Naive B cell (primary cell): ENCODE results near the gene CAVIN2. TPM values are rescaled to one million over a fixed set of nuclear protein-coding genes. Genes with fewer than 3 reads are reported as not detected.
"Not testable (repeated sequence)": the region's sequence is repeated elsewhere in the genome, so short reads cannot be mapped to it uniquely, and the experiment has no call there.

ENCODE experiments used
- ATAC-seq, 2 donors: fragments of 150-1000 bp; cut with Tn5 transposase; 2 replicates each; pipeline ENCODE4 v1.10.0; 2021; ENCODE audit warnings: low read depth in 2 of 2, mild to moderate bottlenecking in 2 of 2, moderate library complexity in 2 of 2
- DNase-seq: peaks from one replicate; pipeline ENCODE4 v3.0.0; 2022
- H3K27ac Mint-ChIP-seq, 6 donors: one replicate each; pipeline ENCODE4 v1.8.0; 2020 to 2022; ENCODE audit warnings: mild to moderate bottlenecking in 6 of 6, mixed read lengths in 6 of 6, moderate library complexity in 5 of 6, inconsistent platforms in 2 of 6
- H3K27me3 Mint-ChIP-seq, 3 donors: one replicate each; pipeline ENCODE4 v1.8.0; 2021 to 2022; ENCODE audit warnings: mixed read lengths in 3 of 3, mild to moderate bottlenecking in 1 of 3
- H3K36me3 Mint-ChIP-seq, 2 donors: one replicate each; pipeline ENCODE4 v1.8.0; 2020 to 2022; ENCODE audit warnings: mixed read lengths in 2 of 2, inconsistent platforms in 1 of 2, mild to moderate bottlenecking in 1 of 2
- H3K4me1 Mint-ChIP-seq, 3 donors: one replicate each; pipeline ENCODE4 v1.8.0; 2020 to 2022; ENCODE audit warnings: mixed read lengths in 3 of 3, inconsistent platforms in 1 of 3, mild to moderate bottlenecking in 1 of 3, moderate library complexity in 1 of 3
- H3K4me3 Mint-ChIP-seq, 8 donors: one replicate each; pipeline ENCODE4 v1.8.0; 2020 to 2022; ENCODE audit warnings: mild to moderate bottlenecking in 8 of 8, mixed read lengths in 8 of 8, moderate library complexity in 8 of 8, inconsistent platforms in 2 of 8
- H3K9me3 Mint-ChIP-seq, 7 donors: one replicate each; pipeline ENCODE4 v1.8.0; 2020 to 2022; ENCODE audit warnings: mixed read lengths in 7 of 7, mild to moderate bottlenecking in 5 of 7, inconsistent platforms in 2 of 7, moderate library complexity in 1 of 7
- polyA plus RNA-seq, 6 donors: library from polyadenylated mRNA; unstranded; fragments of 300-500 nt; fragmentation: Illumina TruSeq; gene quantifications; one replicate each; pipeline ENCODE4 v1.2.3, GENCODE V29; 2021; ENCODE audit warnings: low read depth in 6 of 6

CAVIN2 gene
- polyA plus RNA-seq, 6 donors from 2014 or later = 2.8 to 9.0 (median 8.3) TPM

DNA sequence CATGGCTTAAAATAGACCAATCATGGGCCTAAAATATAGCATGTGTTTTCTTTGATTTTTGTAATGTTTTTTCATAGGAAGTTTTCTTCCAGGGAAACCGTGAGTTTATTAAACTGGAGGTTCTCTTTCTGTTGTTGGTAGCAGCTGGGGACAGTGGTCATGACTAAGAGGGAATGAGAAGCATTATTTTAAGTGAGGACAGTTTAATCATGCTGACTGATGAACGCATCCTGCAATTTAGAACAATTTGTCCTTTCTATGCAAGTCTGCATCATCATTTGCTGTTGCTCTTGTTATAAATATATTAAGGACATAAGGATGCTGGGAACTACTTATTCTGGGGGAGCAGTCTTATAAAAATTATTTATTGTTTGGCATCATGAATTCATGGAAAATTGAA, 51.2 kb downstream of the CAVIN2 start:
- Mint-ChIP-seq H3K27me3 (peaks cover 0 to 10% (median 2%) of the 10 kb centered on the region in 3 donors), H3K4me3 (no peak overlapping the region), H3K9me3 (peaks cover 0 to 8% (median 0%) of the 10 kb centered on the region in 7 donors), H3K36me3 (no peaks in the 10 kb centered on the region), H3K27ac (no peak overlapping the region), H3K4me1 (peaks cover 0 to 7% (median 2%) of the 10 kb centered on the region in 3 donors)
- ATAC-seq (no peak), DNase-seq (no peak)

- DNase-seq (no peak), ATAC-seq (no peak)
- Mint-ChIP-seq H3K27ac (no peak overlapping the region), H3K4me1 (peaks cover 5 to 7% (median 5%) of the 10 kb centered on the region in 3 donors), H3K27me3 (peaks cover 4 to 19% (median 7%) of the 10 kb centered on the region in 3 donors), H3K36me3 (no peaks in the 10 kb centered on the region), H3K9me3 (peaks cover 0 to 8% (median 0%) of the 10 kb centered on the region in 7 donors), H3K4me3 (no peak overlapping the region)
Observed at GRCh38 chr2:191791953-191792560, 54.8 kb downstream of the CAVIN2 start.

- Mint-ChIP-seq H3K27ac (no peak overlapping the region), H3K9me3 (peaks cover 0 to 8% (median 0%) of the 10 kb centered on the region in 7 donors), H3K4me1 (peaks cover 5 to 7% (median 5%) of the 10 kb centered on the region in 3 donors), H3K36me3 (no peaks in the 10 kb centered on the region), H3K4me3 (no peak overlapping the region), H3K27me3 (peaks cover 4 to 19% (median 7%) of the 10 kb centered on the region in 3 donors)
- no peak for ATAC-seq
- DNase-seq = no peak
Observed at GRCh38 chr2:191790737-191791136, 56.2 kb downstream of the CAVIN2 start.

DNA sequence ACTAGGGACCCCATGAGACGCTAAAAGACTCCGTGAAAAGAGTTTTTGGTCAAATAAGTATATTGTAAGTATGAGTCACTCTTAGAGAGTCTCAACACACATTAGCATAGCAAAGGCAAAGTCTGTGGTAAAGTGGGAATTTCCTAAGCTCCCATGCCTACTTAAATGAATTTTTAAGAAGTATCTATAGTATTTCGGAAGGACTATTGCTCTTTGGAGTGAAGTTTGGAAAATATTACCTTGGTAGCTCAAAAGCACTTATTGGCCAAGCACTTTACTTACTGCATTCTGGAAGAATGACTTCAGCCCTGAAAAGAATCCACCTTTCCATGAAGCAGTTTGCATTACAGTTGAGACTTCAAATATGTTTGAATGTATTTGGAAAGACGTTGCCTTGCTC, 57.1 kb downstream of the CAVIN2 start:
- H3K27ac Mint-ChIP-seq = no peak overlapping the region
- DNase-seq (no peak), ATAC-seq (no peak)
- peaks cover 6 to 9% (median 8%) of the 10 kb centered on the region in 3 donors for H3K4me1 Mint-ChIP-seq
- H3K9me3 Mint-ChIP-seq = peaks cover 0 to 8% (median 0%) of the 10 kb centered on the region in 7 donors
- H3K4me3 Mint-ChIP-seq = no peak overlapping the region
- peaks cover 4 to 19% (median 7%) of the 10 kb centered on the region in 3 donors for H3K27me3 Mint-ChIP-seq
- no peaks in the 10 kb centered on the region for H3K36me3 Mint-ChIP-seq

DNA sequence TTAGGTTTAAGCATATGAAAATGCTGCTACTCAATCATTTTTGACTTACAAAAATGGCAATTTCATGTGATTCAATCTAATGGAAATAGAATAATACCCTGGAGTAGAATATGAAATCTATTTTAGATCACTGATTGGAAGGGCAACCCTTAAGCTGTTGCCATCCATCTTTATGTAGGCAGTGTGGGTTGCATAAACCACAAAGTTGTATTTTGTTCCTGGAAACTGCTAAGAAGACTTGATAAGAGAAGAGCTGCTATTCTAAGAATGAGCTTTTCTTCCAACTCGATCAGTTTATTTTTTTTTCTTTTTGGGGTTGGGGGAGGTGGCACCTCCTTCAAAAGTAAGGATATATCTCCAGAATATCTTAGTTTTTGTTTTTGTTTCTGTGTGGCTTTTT, 60.2 kb downstream of the CAVIN2 start:
- Mint-ChIP-seq H3K9me3 (peaks cover 0 to 5% (median 0%) of the 10 kb centered on the region in 7 donors), H3K27ac (no peak overlapping the region), H3K4me3 (no peak overlapping the region), H3K4me1 (peaks cover 9 to 28% (median 15%) of the 10 kb centered on the region in 3 donors), H3K36me3 (no peaks in the 10 kb centered on the region), H3K27me3 (peaks cover 4 to 9% (median 7%) of the 10 kb centered on the region in 3 donors)
- DNase-seq (no peak), ATAC-seq (no peak)

GRCh38 chr2:191785651-191786050, 61.2 kb downstream of the CAVIN2 start:
- not testable (repeated sequence) for H3K36me3 Mint-ChIP-seq, DNase-seq, H3K9me3 Mint-ChIP-seq, H3K27ac Mint-ChIP-seq, H3K4me3 Mint-ChIP-seq, ATAC-seq, H3K27me3 Mint-ChIP-seq
- peaks cover 9 to 28% (median 15%) of the 10 kb centered on the region in 3 donors for H3K4me1 Mint-ChIP-seq

Other genes starting within 250 kb of the CAVIN2 start
- 1 to 10 TPM; 2.1 to 8.0 (median 4.8) TPM for gene NABP1, start 169.0 kb downstream of the CAVIN2 start, polyA plus RNA-seq